Fibroblast of lung (primary cell): ENCODE data around the gene PRTN3. TPM values are rescaled to one million over a fixed set of nuclear protein-coding genes. Genes with fewer than 3 reads are reported as not detected.

ENCODE experiments used
- DNase-seq, 2 donors: peaks; one replicate each; pipeline versions ENCODE4 v3.0.0 to v3.0.0-alpha.2; 2010; ENCODE audit warnings: low read depth in 2 of 2
- H2AFZ ChIP-seq: 2 replicates; pipeline ENCODE4 v1.5.1; 2012; ENCODE audit warnings: low read length, control low read depth, inconsistent platforms
- H3K27ac ChIP-seq: 2 replicates; pipeline ENCODE4 v1.5.1; 2011; ENCODE audit warnings: low read length, control low read depth; ENCODE audit not compliant: insufficient read depth
- H3K27me3 ChIP-seq: 2 replicates; pipeline ENCODE4 v1.5.1; 2011; ENCODE audit warnings: mild to moderate bottlenecking, low read length; ENCODE audit not compliant: control insufficient read depth, insufficient read depth
- H3K36me3 ChIP-seq: 2 replicates; pipeline ENCODE4 v1.5.1; 2011; ENCODE audit warnings: low read length; ENCODE audit not compliant: control insufficient read depth, insufficient read depth
- H3K4me1 ChIP-seq: 2 replicates; pipeline ENCODE4 v1.5.1; 2011; ENCODE audit warnings: low read length; ENCODE audit not compliant: control insufficient read depth, insufficient read depth; ENCODE audit errors: extremely low read depth
- H3K4me2 ChIP-seq: 2 replicates; pipeline ENCODE4 v1.5.1; 2011; ENCODE audit warnings: low read length, control low read depth; ENCODE audit not compliant: insufficient read depth; ENCODE audit errors: extremely low read depth
- H3K4me3 ChIP-seq, 4 experiments: fragments of 200-600 bp in 1 of 4; sonication (generic) in 1 of 4; replicated peaks in 1 of 4; 2 replicates each; pipeline ENCODE4 v1.5.1; 2011 to 2016; ENCODE audit warnings: low read length in 4 of 4, low read depth in 3 of 4, mild to moderate bottlenecking in 3 of 4, control low read depth in 2 of 4, inconsistent platforms in 1 of 4, mixed read lengths in 1 of 4; ENCODE audit not compliant: insufficient read depth in 1 of 4; ENCODE audit errors: control extremely low read depth in 1 of 4
- H3K79me2 ChIP-seq: 2 replicates; pipeline ENCODE4 v1.5.1; 2012; ENCODE audit warnings: mild to moderate bottlenecking, low read length, inconsistent platforms; ENCODE audit not compliant: control insufficient read depth, insufficient read depth
- H3K9ac ChIP-seq: 2 replicates; pipeline ENCODE4 v1.5.1; 2011; ENCODE audit warnings: mild to moderate bottlenecking, low read length, control low read depth; ENCODE audit not compliant: insufficient read depth
- H3K9me3 ChIP-seq: 2 replicates; pipeline ENCODE4 v1.5.1; 2012; ENCODE audit warnings: low read depth, low read length; ENCODE audit not compliant: control insufficient read depth, insufficient read depth
- H4K20me1 ChIP-seq: 2 replicates; pipeline ENCODE4 v1.5.1; 2011; ENCODE audit warnings: low read length; ENCODE audit not compliant: control insufficient read depth, insufficient read depth; ENCODE audit errors: extremely low read depth
- EZH2 ChIP-seq: IDR thresholded peaks from 2 replicates; pipeline ENCODE4 v1.5.1; 2012; ENCODE audit warnings: low read length, control low read depth, mild to moderate bottlenecking; ENCODE audit errors: missing control alignments
- polyA plus RNA-seq, 2 donors: library from polyadenylated mRNA; depleted of rRNA in 1 of 2; stranded (reverse) in 1 of 2; unstranded in 1 of 2; fragments of >200 nt; gene quantifications; 2 replicates each; pipeline ENCODE4 v1.2.1, GENCODE V29; 2011 to 2012; ENCODE audit warnings: missing spikeins in 1 of 2
- total RNA-seq: library from RNA; depleted of rRNA; stranded (reverse); fragments of >200 nt; gene quantifications from 2 replicates; pipeline ENCODE4 v1.2.1, GENCODE V29; 2014
- TF ChIP-seq, protein P1 (sequence below), 2 donors: IDR thresholded peaks in 1 of 2; conservative IDR thresholded peaks in 1 of 2; 1 replicate in 1 of 2; 2 replicates in 1 of 2; pipeline ENCODE4 v1.5.1; 2011 to 2012; ENCODE audit warnings: low read length in 2 of 2, control low read depth in 1 of 2, inconsistent platforms in 1 of 2, low read depth in 1 of 2, mild to moderate bottlenecking in 1 of 2

The PRTN3 gene
- total and polyA plus RNA-seq, 2 donors (not counting 1 experiment from before 2014, with no cell fraction given): not detected

DNA sequence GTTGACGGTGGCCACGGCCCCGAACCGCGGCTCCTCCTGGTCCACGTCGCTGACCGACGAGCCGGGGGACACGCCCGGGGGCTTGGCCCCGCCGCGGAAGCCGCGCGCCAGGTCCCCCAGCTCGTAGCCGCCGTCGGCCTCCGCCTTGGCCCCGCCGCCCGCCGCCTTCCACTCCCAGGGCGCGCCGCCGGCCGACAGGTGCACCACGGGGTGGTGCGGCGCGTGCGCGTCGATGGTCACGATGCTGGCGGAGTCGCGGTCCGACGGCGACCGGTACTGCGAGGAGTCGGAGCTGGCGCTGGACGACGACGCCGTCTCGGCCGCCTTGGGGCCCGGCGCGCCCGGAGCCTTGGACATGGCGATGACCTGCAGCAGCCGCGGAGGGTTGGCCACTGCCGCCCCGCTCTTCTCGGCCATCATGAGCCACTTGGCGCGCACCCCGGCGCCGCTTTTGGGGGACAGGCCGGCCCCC, 28.0 kb upstream of the PRTN3 start:
- Histone ChIP-seq H3K27me3 (no peaks in the 10 kb centered on the region), H3K9ac (no peak overlapping the region), H4K20me1 (no peaks in the 10 kb centered on the region), H3K36me3 (peaks cover 34% of the 10 kb centered on the region), H3K27ac (no peak overlapping the region), H3K4me2 (no peak overlapping the region), H3K4me1 (no peaks in the 10 kb centered on the region), H3K4me3 (no peak overlapping the region), H2AFZ (no peak overlapping the region), H3K79me2 (peaks cover 16% of the 10 kb centered on the region), H3K9me3 (no peaks in the 10 kb centered on the region)
- no peak for DNase-seq
- no peak for TF ChIP-seq EZH2
- TF ChIP-seq, protein P1, sequence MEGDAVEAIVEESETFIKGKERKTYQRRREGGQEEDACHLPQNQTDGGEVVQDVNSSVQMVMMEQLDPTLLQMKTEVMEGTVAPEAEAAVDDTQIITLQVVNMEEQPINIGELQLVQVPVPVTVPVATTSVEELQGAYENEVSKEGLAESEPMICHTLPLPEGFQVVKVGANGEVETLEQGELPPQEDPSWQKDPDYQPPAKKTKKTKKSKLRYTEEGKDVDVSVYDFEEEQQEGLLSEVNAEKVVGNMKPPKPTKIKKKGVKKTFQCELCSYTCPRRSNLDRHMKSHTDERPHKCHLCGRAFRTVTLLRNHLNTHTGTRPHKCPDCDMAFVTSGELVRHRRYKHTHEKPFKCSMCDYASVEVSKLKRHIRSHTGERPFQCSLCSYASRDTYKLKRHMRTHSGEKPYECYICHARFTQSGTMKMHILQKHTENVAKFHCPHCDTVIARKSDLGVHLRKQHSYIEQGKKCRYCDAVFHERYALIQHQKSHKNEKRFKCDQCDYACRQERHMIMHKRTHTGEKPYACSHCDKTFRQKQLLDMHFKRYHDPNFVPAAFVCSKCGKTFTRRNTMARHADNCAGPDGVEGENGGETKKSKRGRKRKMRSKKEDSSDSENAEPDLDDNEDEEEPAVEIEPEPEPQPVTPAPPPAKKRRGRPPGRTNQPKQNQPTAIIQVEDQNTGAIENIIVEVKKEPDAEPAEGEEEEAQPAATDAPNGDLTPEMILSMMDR (conservative IDR thresholded peaks at IDR 0.05 in 1 of 2, IDR thresholded peaks at IDR 0.05 in 1 of 2; ENCODE audit: low read depth in 1 of 2, low read length in 2 of 2): no peak

DNA sequence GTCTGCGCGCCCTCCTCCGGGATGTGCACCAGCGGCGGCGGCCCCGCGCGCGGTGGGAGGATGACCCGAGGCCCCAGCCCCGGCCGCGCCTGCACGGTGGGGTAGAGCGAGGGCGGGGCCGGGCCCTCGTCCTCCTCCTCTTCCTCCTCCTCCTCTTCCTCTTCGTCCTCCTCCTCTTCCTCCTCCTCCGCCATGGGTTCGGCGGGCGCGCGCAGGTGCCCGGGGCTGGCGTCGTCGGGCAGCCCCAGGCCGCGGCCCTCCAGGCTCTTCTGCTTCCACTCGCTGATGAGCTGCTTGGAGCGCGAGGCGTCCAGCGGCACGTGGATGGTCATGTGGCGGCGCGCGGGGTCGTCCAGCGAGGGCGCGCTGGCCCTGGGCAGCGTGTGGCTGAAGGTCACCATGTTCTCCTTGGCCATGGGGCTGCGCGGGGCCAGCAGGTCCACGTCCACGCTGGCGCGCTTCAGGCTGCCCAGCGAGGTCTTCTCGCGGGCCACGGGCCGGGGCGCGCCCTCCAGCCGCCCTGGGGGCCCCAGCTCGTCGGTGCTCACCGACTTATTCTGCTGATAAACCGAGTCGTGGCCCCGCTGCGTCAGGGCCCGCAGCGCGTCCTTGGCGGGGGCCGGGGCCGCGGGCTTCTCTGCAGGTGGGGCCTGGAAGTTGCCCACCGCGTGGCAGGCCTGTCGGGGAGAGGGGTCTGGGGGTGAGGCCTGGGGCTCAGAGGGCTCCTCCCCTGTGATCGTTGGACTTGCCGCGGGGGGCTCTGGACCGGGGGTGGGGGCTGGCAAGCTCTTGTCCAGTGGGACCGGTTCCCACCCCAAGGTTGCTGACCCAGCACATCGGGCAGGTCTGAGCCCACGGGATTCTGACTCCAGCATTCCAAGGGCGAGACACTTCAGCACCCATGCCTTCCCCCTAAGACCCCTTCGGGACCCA, 27.3 kb upstream of the PRTN3 start:
- no peaks in the 10 kb centered on the region for H3K9me3 ChIP-seq
- no peak for TF ChIP-seq EZH2
- TF ChIP-seq, protein P1 (conservative IDR thresholded peaks at IDR 0.05 in 1 of 2, IDR thresholded peaks at IDR 0.05 in 1 of 2; ENCODE audit: low read depth in 1 of 2, low read length in 2 of 2): no peak
- peaks cover 10% of the 10 kb centered on the region for H3K79me2 ChIP-seq
- no peak overlapping the region for H2AFZ ChIP-seq
- no peak overlapping the region for H3K4me3 ChIP-seq
- H4K20me1 ChIP-seq: no peaks in the 10 kb centered on the region
- H3K4me1 ChIP-seq: no peaks in the 10 kb centered on the region
- H3K36me3 ChIP-seq: peaks cover 31% of the 10 kb centered on the region
- DNase-seq: no peak
- no peak overlapping the region for H3K4me2 ChIP-seq
- H3K9ac ChIP-seq: no peak overlapping the region
- no peak overlapping the region for H3K27ac ChIP-seq
- H3K27me3 ChIP-seq: no peaks in the 10 kb centered on the region

DNA sequence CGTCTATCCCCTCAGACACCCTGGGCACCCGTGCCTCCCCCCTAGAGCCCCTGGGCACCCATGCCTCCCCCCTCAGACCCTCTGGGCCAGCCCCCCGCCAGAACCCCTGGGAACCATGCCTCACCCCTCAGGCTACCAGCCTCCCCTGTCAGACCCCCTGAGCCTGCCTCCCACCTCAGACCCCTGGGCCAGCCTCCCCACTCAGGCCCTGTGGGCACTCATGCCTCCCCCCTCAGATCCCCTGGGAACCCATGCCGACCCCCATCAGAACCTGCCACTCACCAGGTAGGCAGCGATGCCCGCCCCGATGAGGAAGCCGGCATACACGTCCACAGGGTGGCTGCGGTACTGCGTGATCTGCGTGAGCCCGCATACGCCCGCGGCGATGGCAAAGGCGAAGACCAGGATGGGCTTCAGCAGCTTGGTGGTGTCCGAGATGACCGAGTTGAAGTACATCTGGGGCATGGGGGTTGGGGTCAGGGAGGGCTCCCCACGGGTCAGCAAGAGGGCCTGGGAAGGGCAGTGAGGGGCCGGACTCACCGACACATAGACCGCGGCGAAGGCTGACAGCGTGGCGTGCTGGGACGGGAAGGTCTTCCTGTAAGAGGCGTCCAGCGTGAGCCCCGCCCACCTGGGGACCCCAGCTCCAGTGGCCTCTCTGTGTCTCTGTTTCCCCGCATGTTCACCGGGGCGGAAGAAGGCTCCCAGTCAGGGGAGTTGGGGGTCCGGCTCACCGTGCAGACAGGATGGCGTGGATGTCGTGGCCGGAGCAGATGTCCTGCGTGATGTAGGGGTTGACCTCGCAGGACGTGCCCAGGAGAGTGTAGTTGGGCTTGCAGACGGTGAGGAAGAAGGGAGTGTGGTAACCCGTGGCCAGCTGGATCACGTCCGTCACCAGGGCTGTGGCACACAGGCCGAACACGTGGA, 26.4 kb upstream of the PRTN3 start:
- no peak overlapping the region for H3K4me2 ChIP-seq
- DNase-seq: no peak
- H2AFZ ChIP-seq: no peak overlapping the region
- H3K9me3 ChIP-seq: no peaks in the 10 kb centered on the region
- no peak overlapping the region for H3K9ac ChIP-seq
- no peaks in the 10 kb centered on the region for H4K20me1 ChIP-seq
- H3K4me3 ChIP-seq: no peak overlapping the region
- TF ChIP-seq, protein P1 (conservative IDR thresholded peaks at IDR 0.05 in 1 of 2, IDR thresholded peaks at IDR 0.05 in 1 of 2; ENCODE audit: low read depth in 1 of 2, low read length in 2 of 2): no peak
- TF ChIP-seq EZH2: no peak
- no peak overlapping the region for H3K27ac ChIP-seq
- no peaks in the 10 kb centered on the region for H3K27me3 ChIP-seq
- peaks cover 31% of the 10 kb centered on the region for H3K36me3 ChIP-seq
- peaks cover 5% of the 10 kb centered on the region for H3K79me2 ChIP-seq
- H3K4me1 ChIP-seq: no peaks in the 10 kb centered on the region
